ENCODE data around the gene UBE2V1. TPM values are rescaled to one million over a fixed set of nuclear protein-coding genes. Genes with fewer than 3 reads are reported as not detected.

The UBE2V1 gene
- total and polyA plus RNA-seq, 7 experiments from 2014 or later, result 128 to 167 (median 138) TPM

DNA sequence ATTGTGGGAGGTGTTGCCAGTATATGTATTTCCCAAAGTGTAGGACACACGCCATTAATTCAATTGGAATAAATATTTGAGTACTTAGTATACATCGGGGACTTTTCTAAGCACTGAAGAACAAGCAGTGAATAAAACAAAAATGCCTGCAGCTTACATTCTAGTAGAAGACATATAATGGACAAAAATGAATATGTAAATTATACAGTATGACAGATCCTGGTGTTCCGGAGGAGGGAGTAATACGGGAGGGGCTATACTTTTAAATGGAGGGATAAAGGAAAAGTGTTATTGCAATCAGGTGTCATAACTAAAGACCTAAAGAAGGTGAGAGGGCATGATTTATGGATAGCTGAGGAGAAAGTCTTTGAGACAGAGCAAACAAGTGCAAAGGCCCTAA is 15.1 kb downstream of the UBE2V1 start:
- POLR2A ChIA-PET, result interaction anchor here (1.3 kb wide), 2 partner anchors 15 kb away, joined by 3 to 4 read pairs; partner anchors contain the start of gene UBE2V1
- peaks cover 0 to 23% (median 15%) of the 10 kb centered on the region in 5 donors for H3K36me3 Mint-ChIP-seq
- peaks cover 0 to 32% (median 3%) of the 10 kb centered on the region in 3 experiments for H3K36me3 ChIP-seq (ENCODE audit: control insufficient read depth in 2 of 3, insufficient read depth in 3 of 3, low read length in 3 of 3)

DNA sequence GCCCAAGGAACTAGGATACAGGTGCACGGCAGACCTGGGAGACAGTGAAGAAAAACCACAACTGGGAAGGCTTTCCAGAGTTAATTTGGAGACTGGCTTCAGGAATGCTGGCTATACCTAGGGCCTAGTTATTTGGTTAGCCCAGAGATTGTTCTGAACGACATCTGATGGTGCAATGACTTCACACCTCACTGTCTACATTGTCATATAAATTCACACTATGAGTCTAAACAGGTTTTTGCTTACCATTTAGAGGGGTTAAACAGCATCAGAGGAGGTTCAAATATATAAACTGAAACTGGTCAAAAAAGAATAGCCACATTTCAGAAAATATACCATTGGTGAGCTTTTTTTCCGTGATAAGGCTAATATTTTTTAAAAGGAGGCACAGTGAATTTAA is 16.7 kb downstream of the UBE2V1 start:
- H3K36me3 ChIP-seq (ENCODE audit: control insufficient read depth in 2 of 3, insufficient read depth in 3 of 3, low read length in 3 of 3), result peaks cover 0 to 41% (median 3%) of the 10 kb centered on the region in 3 experiments
- ATAC-seq (no peak), DNase-seq (no peak)
- peaks cover 12 to 55% (median 36%) of the 10 kb centered on the region in 7 donors for H3K4me1 Mint-ChIP-seq
- H3K27me3 Mint-ChIP-seq, result no peaks in the 10 kb centered on the region
- ChIA-PET CTCF (interaction anchor here (0.6 to 1.2 kb wide), 2 partner anchors 13 to 32 kb away, joined by 3 to 4 read pairs; no protein-coding TSS in a partner anchor), POLR2A (no interaction called here)
- intact Hi-C loops (cut with micrococcal nuclease), result no loop called here
- peaks cover 6 to 9% of the 10 kb centered on the region in 2 donors for H3K4me1 ChIP-seq (ENCODE audit: control insufficient read depth in 2 of 2, insufficient read depth in 2 of 2, low read length in 2 of 2)
- no peaks in the 10 kb centered on the region for H3K9me3 Mint-ChIP-seq
- no peak overlapping the region for H3K4me3 ChIP-seq (ENCODE audit: low read length)
- peak overlapping the region in 1 of 9 donors; percentile 54 for H3K27ac Mint-ChIP-seq
- H3K27ac ChIP-seq (ENCODE audit: low read depth, low read length), result no peak overlapping the region
- peaks cover 0 to 20% (median 12%) of the 10 kb centered on the region in 5 donors for H3K36me3 Mint-ChIP-seq
- H3K4me3 Mint-ChIP-seq, result no peak overlapping the region
- H3K27me3 ChIP-seq (ENCODE audit: control insufficient read depth in 2 of 2, insufficient read depth in 2 of 2, low read length in 2 of 2), result no peaks in the 10 kb centered on the region
- H3K9me3 ChIP-seq (ENCODE audit: control insufficient read depth in 2 of 3, low read length in 3 of 3), result no peaks in the 10 kb centered on the region

More for the DNA sequence above, 15.1 kb downstream of the UBE2V1 start:
- ATAC-seq, result no peak
- Histone ChIP-seq H3K4me1 (ENCODE audit: control insufficient read depth in 2 of 2, insufficient read depth in 2 of 2, low read length in 2 of 2) (peaks cover 11 to 17% of the 10 kb centered on the region in 2 donors), H3K9me3 (ENCODE audit: control insufficient read depth in 2 of 3, low read length in 3 of 3) (no peaks in the 10 kb centered on the region), H3K27ac (ENCODE audit: low read depth, low read length) (no peak overlapping the region), H3K4me3 (ENCODE audit: low read length) (no peak overlapping the region), H3K27me3 (ENCODE audit: control insufficient read depth in 2 of 2, insufficient read depth in 2 of 2, low read length in 2 of 2) (no peaks in the 10 kb centered on the region)
- H3K4me1 Mint-ChIP-seq, result peaks cover 24 to 65% (median 47%) of the 10 kb centered on the region in 7 donors
- H3K4me3 Mint-ChIP-seq, result no peak overlapping the region
- CTCF ChIA-PET, result interaction anchor here (0.9 kb wide), 1 partner anchor 72 kb away, joined by 4 read pairs; no protein-coding TSS in a partner anchor
- H3K27ac Mint-ChIP-seq, result peak overlapping the region in 7 of 9 donors; percentile 21 to 87 (median 83)
- no peak for DNase-seq
- intact Hi-C loops (cut with micrococcal nuclease), result no loop called here
- no peaks in the 10 kb centered on the region for H3K9me3 Mint-ChIP-seq
- H3K27me3 Mint-ChIP-seq, result no peaks in the 10 kb centered on the region

DNA sequence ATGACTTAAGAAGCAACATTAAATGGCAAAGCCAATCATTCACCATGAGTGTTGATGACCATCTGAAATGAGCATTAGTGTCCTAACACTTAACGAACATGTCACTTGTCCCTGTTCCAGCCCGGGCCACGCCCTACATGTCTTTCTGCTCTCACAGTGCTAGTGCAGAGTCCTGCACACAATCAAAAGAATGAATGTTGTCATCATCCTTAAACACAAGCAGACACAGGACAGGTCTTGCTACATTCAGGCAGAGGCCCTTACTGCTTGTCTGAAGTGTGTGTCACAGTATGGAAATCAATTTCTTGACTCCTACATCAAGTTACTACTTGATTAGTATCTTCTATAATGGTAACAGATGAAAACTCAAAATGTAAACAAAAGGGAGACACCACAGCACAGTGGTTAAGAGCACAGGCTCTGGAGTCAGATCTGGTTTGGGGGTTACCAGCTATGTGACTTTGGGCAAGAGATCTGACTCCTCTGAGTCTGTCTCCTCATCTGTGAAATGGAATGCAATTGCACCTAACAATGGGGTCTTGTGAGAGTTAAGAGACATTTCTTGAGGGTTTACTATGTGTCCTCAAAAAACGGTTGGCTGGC is 17.4 kb downstream of the UBE2V1 start:
- Histone ChIP-seq H3K27me3 (ENCODE audit: control insufficient read depth in 2 of 2, insufficient read depth in 2 of 2, low read length in 2 of 2) (no peaks in the 10 kb centered on the region), H3K4me1 (ENCODE audit: control insufficient read depth in 2 of 2, insufficient read depth in 2 of 2, low read length in 2 of 2) (peaks cover 6 to 9% of the 10 kb centered on the region in 2 donors), H3K36me3 (ENCODE audit: control insufficient read depth in 2 of 3, insufficient read depth in 3 of 3, low read length in 3 of 3) (peaks cover 0 to 42% (median 3%) of the 10 kb centered on the region in 3 experiments), H3K9me3 (ENCODE audit: control insufficient read depth in 2 of 3, low read length in 3 of 3) (no peaks in the 10 kb centered on the region), H3K4me3 (ENCODE audit: low read length) (no peak overlapping the region), H3K27ac (ENCODE audit: low read depth, low read length) (no peak overlapping the region)
- POLR2A ChIA-PET, result no interaction called here
- DNase-seq (no peak), ATAC-seq (no peak)
- Mint-ChIP-seq H3K27ac (peak overlapping the region in 3 of 9 donors; percentile 6 to 72 (median 23)), H3K36me3 (peaks cover 0 to 20% (median 12%) of the 10 kb centered on the region in 5 donors), H3K4me1 (peaks cover 12 to 51% (median 33%) of the 10 kb centered on the region in 7 donors), H3K9me3 (no peaks in the 10 kb centered on the region), H3K4me3 (no peak overlapping the region), H3K27me3 (no peaks in the 10 kb centered on the region)
- intact Hi-C loops (cut with micrococcal nuclease), result no loop called here
- CTCF ChIA-PET, result no interaction called here

DNA sequence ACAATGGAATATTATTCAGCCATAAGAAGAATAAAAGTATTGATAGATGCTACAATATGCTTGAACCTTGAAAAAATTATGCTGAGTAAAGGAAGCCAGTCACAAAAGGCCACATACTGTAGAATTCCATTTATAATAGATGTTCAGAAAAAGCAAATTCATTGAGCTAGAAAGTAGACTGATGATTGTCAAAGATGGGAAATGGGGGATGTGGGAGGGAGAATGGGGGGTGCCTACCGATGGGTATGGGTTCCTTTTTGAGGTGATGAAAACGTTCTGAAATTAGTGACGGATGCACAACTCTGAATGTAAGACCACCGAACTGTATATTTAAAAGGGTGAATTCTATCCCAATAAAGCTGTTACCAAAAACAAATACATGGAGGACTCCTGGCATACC is 18.4 kb downstream of the UBE2V1 start:
- Histone ChIP-seq H3K9me3 (ENCODE audit: control insufficient read depth in 2 of 3, low read length in 3 of 3) (no peaks in the 10 kb centered on the region), H3K4me1 (ENCODE audit: control insufficient read depth in 2 of 2, insufficient read depth in 2 of 2, low read length in 2 of 2) (peaks cover 3 to 6% of the 10 kb centered on the region in 2 donors), H3K27me3 (ENCODE audit: control insufficient read depth in 2 of 2, insufficient read depth in 2 of 2, low read length in 2 of 2) (no peaks in the 10 kb centered on the region), H3K4me3 (ENCODE audit: low read length) (no peak overlapping the region), H3K36me3 (ENCODE audit: control insufficient read depth in 2 of 3, insufficient read depth in 3 of 3, low read length in 3 of 3) (peaks cover 0 to 52% (median 3%) of the 10 kb centered on the region in 3 experiments), H3K27ac (ENCODE audit: low read depth, low read length) (no peak overlapping the region)
- Mint-ChIP-seq H3K36me3 (peaks cover 0 to 24% (median 12%) of the 10 kb centered on the region in 5 donors), H3K4me3 (no peak overlapping the region), H3K9me3 (no peaks in the 10 kb centered on the region), H3K27me3 (no peaks in the 10 kb centered on the region), H3K4me1 (peaks cover 12 to 50% (median 34%) of the 10 kb centered on the region in 7 donors), H3K27ac (peak overlapping the region in 2 of 9 donors; percentile 10 to 51)
- ChIA-PET CTCF (interaction anchor here (0.6 kb wide), 1 partner anchor 164 kb away, joined by 3 read pairs; no protein-coding TSS in a partner anchor), POLR2A (no interaction called here)
- DNase-seq, result no peak
- intact Hi-C loops (cut with micrococcal nuclease), result no loop called here
- no peak for ATAC-seq

DNA sequence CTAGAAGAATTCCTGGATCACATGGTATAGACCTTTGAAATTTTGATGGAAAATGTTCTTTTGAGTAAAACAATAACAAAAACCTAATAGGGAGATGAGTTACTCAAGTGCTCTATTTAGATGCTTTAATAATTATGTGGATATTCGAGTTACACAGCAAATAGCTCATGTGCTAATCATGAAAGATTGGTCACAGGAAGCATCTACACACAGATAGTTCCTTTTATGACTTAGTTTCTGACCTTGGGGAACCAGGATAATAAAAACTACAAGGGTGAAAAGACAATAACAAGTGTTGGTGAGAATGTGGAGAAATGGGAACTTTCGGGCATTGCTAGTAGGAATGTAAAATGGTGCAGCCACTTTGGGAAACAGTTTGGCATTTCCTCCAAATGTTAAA is 19.7 kb downstream of the UBE2V1 start:
- H3K27me3 ChIP-seq (ENCODE audit: control insufficient read depth in 2 of 2, insufficient read depth in 2 of 2, low read length in 2 of 2), result no peaks in the 10 kb centered on the region
- ATAC-seq (no peak), DNase-seq (no peak)
- H3K27ac ChIP-seq (ENCODE audit: low read depth, low read length), result no peak overlapping the region
- ChIA-PET POLR2A (interaction anchor here (1.0 kb wide), 1 partner anchor 23 kb away, joined by 4 read pairs; no protein-coding TSS in a partner anchor), CTCF (no interaction called here)
- intact Hi-C loops (cut with micrococcal nuclease), result no loop called here
- H3K4me3 ChIP-seq (ENCODE audit: low read length), result no peak overlapping the region
- Mint-ChIP-seq H3K27ac (peak overlapping the region in 5 of 9 donors; percentile 9 to 49 (median 40)), H3K9me3 (no peaks in the 10 kb centered on the region), H3K36me3 (peaks cover 0 to 28% (median 12%) of the 10 kb centered on the region in 5 donors), H3K27me3 (no peaks in the 10 kb centered on the region), H3K4me3 (no peak overlapping the region), H3K4me1 (peaks cover 12 to 47% (median 32%) of the 10 kb centered on the region in 7 donors)
- no peaks in the 10 kb centered on the region for H3K9me3 ChIP-seq (ENCODE audit: control insufficient read depth in 2 of 3, low read length in 3 of 3)
- peaks cover 0 to 58% (median 3%) of the 10 kb centered on the region in 3 experiments for H3K36me3 ChIP-seq (ENCODE audit: control insufficient read depth in 2 of 3, insufficient read depth in 3 of 3, low read length in 3 of 3)
- H3K4me1 ChIP-seq (ENCODE audit: control insufficient read depth in 2 of 2, insufficient read depth in 2 of 2, low read length in 2 of 2), result peaks cover 0 to 3% of the 10 kb centered on the region in 2 donors

DNA sequence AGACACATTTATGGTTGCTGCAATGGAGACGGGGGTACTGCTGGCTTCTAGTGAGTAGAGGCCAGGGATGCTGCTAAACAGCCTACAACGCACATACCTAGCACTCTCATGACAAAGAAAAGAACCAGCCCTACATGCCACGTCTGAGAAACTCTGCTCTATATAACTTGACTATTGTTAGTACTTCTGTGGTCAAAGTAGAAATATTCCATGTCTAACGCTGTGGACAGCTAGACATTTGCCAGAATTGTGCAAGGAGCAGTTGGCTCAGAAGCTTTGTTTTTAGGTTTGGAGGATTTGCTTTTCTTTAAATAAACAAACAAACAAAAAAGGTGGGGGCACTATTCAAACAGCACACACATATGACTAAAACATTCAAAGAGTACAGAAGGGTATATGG is 20.5 kb downstream of the UBE2V1 start:
- ChIA-PET POLR2A (interaction anchor here (1.0 kb wide), 1 partner anchor 24 kb away, joined by 4 read pairs; no protein-coding TSS in a partner anchor), CTCF (no interaction called here)
- Mint-ChIP-seq H3K36me3 (peaks cover 0 to 28% (median 12%) of the 10 kb centered on the region in 5 donors), H3K4me1 (peaks cover 7 to 39% (median 24%) of the 10 kb centered on the region in 7 donors), H3K4me3 (no peak overlapping the region), H3K27ac (peak overlapping the region in 7 of 9 donors; percentile 9 to 76 (median 55)), H3K9me3 (no peaks in the 10 kb centered on the region), H3K27me3 (no peaks in the 10 kb centered on the region)
- DNase-seq (no peak), ATAC-seq (no peak)
- no peak overlapping the region for H3K27ac ChIP-seq (ENCODE audit: low read depth, low read length)
- H3K4me3 ChIP-seq (ENCODE audit: low read length), result no peak overlapping the region
- intact Hi-C loops (cut with micrococcal nuclease), result no loop called here
- peaks cover 0 to 60% (median 3%) of the 10 kb centered on the region in 3 experiments for H3K36me3 ChIP-seq (ENCODE audit: control insufficient read depth in 2 of 3, insufficient read depth in 3 of 3, low read length in 3 of 3)
- peaks cover 0 to 3% of the 10 kb centered on the region in 2 donors for H3K4me1 ChIP-seq (ENCODE audit: control insufficient read depth in 2 of 2, insufficient read depth in 2 of 2, low read length in 2 of 2)
- no peaks in the 10 kb centered on the region for H3K9me3 ChIP-seq (ENCODE audit: control insufficient read depth in 2 of 3, low read length in 3 of 3)
- H3K27me3 ChIP-seq (ENCODE audit: control insufficient read depth in 2 of 2, insufficient read depth in 2 of 2, low read length in 2 of 2), result no peaks in the 10 kb centered on the region

All from naive thymus-derived CD4-positive, alpha-beta T cell (primary cell).